H1 (cell line): ENCODE data around the gene ARID1B.

Experiments
- CTCF ChIP-seq, 3 experiments: IDR thresholded peaks; 1 replicate in 2 of 3; 2 replicates in 1 of 3; pipeline versions ENCODE4 v1.5.1 to v1.6.1; 2011; ENCODE audit warnings: low read length in 3 of 3, mild to moderate bottlenecking in 3 of 3, inconsistent platforms in 2 of 3, low read depth in 1 of 3, moderate library complexity in 1 of 3; ENCODE audit not compliant: insufficient read depth in 1 of 3; ENCODE audit errors: control extremely low read depth in 1 of 3
- POLR2A ChIP-seq, 2 experiments: IDR thresholded peaks; 1 replicate in 1 of 2; 2 replicates in 1 of 2; pipeline ENCODE4 v1.6.1; 2011; ENCODE audit warnings: low read depth in 2 of 2, low read length in 2 of 2, mild to moderate bottlenecking in 2 of 2; ENCODE audit errors: control extremely low read depth in 1 of 2

DNA sequence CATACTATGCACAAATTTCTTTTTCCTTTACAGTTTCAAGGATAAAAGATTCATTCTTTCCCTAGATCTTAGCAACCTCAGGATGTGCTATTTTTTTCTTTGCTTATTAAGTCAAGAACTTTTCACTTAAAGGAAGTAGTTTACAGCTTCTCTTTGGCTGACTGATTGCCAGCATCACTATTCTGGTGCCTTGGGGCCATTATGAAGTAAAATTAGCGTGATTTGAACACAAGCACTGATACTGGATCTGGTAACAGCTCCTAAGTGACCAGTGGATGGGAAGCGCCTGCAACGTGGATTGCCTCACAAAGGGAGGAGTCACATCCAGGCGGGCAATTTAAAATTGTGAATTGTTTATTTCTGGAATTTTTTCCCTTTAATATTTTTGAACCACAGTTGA lies 147.1 kb downstream of the ARID1B start:
- TF ChIP-seq CTCF (IDR thresholded peaks at IDR 0.05; ENCODE audit: control extremely low read depth in 1 of 3, insufficient read depth in 1 of 3, low read depth in 1 of 3, low read length in 3 of 3) = no peak
- TF ChIP-seq POLR2A (IDR thresholded peaks at IDR 0.05; ENCODE audit: control extremely low read depth in 1 of 2, low read depth in 2 of 2, low read length in 2 of 2) = no peak
